Stimulated activated CD8-positive, alpha-beta memory T cell treated with anti-CD3 and anti-CD28 coated beads, Interleukin-4, amount 100 ng/mL, for 1 hour (primary cell): ENCODE results near the gene LTBP2.

Source experiments
- DNase-seq, 2 donors: peaks; one replicate each; pipeline ENCODE4 v3.0.0-alpha.2; 2020; ENCODE audit warnings: low read depth in 2 of 2, low spot score in 1 of 2

LTBP2 gene

DNA sequence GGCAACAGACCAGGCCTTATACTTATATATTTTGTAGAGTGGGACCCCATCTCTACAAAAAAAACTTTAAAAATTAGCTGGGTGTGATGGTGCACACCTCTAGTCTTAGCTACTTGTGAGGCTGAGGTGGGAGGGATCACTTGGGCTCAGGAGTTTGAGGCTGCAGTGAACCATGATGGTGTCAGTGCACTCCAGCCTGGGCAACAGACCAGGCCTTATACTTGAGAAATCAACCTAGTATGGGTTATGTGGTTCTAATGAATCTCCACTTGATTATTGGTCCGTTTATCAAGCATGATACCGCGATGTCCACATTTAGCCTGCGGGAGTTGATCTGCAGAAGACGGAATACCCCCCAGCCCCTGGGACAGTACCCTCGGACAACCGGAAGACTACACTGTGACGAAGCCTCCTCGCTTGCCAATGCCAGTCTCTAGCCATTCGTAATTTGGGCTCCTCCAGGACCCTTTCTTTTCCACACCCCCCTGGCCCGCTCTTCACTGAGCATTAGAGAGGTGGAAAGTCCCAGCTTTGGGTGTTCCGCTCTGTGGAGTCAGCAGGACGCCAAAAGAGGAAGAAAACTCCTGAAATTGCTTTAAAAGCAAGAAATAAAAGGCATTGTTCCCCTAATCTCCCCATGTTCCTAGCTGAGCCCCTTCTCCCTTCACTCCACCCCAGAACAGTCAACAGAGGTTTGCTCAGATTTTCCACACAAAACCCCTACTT is 19.4 kb downstream of the LTBP2 start:
- DNase-seq, result no peak

- no peak for DNase-seq
These were observed 20.1 kb downstream of the LTBP2 start for GRCh38 chr14:74591899-74592298.

DNA sequence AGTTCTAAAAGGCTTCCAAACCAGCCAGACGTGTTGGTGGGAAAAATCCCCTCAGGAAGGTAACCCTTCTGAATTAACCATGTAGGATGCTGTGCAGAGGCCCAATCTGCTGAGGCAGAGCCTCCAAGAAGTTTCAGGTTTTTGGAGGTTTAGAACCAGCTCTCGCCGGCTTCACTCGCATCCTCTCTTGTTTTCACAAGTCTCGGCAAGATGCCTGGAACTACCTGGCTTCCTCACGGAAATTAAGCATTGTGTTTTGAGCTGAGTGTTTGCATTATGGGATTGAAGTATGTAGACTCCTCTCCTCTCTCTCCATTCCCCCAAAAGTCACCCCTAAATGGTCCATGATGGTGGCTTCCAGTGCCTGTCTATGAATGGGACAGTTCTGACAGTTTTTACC is 20.6 kb downstream of the LTBP2 start:
- DNase-seq, result no peak

DNA sequence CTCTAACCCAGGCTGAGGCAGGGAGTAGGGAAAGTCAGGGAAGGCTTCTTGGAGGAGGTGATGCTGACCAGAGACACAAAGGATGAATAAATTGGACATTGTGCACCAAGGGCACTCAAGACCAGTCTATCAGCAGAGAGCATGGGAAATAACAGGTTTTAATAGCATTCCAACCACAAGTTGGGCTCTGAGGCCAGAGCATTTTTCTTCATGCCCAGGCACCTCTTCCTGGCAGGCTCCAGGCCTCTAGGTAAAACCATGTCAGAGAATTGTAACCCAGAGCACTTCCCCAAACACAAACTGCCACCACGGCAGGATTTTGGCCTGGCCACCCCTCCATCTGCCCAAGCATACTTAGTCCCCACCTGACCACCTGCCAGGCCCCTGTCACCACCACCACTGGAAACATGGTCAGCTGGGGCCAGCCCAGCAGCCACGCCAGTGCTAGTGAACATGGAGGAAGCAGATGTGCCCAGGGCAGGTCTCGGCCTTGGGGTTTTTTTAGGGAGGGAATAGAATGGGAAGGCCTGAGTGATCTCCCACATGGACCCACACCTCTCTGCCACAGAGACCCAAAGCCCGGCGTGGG is 22.7 kb downstream of the LTBP2 start:
- no peak for DNase-seq

DNA sequence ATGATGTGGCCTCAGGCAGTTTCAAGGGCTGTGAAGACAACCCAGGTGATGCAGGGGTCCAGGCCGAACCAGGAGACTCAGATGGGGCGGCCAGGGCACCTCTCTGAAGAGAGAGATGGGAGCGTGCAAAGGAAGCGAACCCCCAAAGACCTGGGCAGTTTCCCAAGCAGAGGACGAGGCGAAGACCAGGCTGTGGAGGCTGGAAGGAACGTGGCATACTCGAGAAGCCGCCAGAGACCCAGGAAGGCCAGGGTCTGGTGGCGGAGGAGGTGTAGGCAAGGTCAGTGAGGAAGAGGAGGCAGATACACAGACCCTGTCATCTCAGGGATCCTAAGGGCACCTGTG is 24.7 kb downstream of the LTBP2 start:
- DNase-seq, result no peak

GRCh38 chr14:74586681-74587362 is 25.2 kb downstream of the LTBP2 start:
- DNase-seq, result no peak

DNA sequence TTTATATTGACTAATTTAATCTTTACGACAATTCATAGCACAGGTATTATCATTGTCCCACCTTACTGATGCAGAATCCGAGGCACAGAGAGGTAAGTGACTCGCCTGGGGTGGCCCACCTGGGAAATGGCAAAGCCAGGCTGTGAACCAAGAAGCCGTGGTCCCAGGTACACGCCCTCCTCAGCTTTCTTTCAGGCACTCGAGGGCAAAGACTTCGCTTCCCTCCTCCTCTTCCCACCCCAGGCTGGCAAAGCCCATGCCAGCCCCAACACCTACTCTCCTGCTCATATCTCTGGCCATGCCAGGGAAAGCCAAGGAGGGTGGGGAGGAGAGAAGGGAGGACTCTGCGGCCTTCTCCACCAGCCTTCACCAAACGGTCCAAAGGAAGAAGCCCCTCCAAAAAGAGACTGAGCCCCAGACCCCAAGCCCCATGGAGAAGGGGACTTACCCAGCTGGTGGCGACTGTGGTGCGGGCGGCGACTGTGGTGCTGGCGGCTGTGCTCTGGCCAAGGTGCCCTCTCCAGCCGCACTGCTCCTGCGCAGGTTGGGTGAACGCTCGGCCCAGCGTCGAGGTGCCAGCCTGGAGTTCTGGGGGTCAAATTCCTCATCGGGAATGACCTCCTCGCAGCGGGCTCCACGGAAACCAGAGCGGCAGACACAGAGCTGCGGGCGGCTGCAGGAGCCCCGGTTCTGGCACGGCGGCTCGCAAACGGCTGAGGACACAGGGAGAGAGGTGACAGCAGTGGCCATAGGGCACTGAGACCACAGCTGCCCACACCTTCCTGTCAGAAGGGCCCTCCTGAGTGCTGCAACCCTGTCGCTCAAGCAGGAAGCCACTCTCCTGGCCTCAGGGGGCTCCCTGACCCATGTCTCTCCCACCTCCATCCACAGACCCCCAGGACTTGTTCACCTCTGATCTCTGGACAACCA is 26.4 kb downstream of the LTBP2 start:
- no peak for DNase-seq

GRCh38 chr14:74584951-74585350 is 27.1 kb downstream of the LTBP2 start:
- no peak for DNase-seq

GRCh38 chr14:74583689-74584434 is 28.2 kb downstream of the LTBP2 start:
- DNase-seq, result no peak

DNA sequence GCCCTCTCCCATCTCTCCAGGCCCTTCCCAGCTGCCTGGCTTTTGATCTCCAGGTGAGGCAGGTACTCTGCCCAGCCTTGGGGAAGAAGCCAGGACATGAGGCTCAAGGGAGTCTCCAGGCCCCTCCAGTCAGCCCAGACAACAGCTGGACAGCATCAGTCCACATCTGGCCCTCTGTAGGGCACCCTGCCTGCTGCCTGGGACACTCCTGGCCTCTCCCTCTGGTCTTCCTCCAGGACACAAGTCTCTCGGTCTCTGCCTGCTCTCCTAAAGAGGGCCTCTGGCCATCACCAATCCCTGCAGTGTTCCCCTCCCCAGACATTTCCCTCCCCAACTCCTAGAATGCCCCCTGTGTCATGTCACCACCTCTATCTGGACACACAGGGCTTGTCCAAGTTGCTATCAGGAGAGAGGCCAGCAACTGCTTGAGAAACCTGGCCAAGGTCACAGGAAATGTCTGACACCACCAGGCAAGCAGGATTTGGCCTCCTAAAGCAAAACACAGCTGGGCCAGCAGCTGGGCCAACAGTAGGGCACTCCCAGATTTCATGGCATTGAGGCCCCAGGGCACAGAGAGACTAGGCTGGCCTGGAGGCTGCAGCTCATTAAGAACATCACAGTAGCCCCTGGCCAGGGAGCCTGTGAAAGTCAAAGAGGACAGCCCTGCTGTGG is 29.0 kb downstream of the LTBP2 start:
- no peak for DNase-seq

GRCh38 chr14:74580275-74580672 is 31.8 kb downstream of the LTBP2 start:
- no peak for DNase-seq

GRCh38 chr14:74579447-74580274 is 32.4 kb downstream of the LTBP2 start:
- no peak for DNase-seq

- no peak for DNase-seq
These were observed 33.6 kb downstream of the LTBP2 start for GRCh38 chr14:74578479-74578878.

DNA sequence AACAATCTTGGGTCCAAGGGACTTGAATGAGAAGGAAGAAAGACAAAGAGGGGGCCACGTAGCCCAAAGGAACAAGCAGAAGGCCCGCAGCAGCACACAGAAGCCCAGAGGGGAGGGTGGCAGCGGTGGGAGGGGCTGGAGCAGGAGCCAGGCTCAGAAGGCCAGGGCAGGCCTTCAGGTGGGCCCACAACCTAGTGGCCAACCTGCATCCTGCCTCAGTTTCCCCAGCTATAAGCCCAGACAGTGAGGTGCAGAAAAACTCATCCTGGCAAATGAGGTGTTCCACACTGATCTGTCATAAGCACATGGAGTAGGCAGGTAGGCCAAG is 34.1 kb downstream of the LTBP2 start:
- DNase-seq, result no peak

GRCh38 chr14:74577247-74577947 is 34.6 kb downstream of the LTBP2 start:
- DNase-seq, result no peak

DNA sequence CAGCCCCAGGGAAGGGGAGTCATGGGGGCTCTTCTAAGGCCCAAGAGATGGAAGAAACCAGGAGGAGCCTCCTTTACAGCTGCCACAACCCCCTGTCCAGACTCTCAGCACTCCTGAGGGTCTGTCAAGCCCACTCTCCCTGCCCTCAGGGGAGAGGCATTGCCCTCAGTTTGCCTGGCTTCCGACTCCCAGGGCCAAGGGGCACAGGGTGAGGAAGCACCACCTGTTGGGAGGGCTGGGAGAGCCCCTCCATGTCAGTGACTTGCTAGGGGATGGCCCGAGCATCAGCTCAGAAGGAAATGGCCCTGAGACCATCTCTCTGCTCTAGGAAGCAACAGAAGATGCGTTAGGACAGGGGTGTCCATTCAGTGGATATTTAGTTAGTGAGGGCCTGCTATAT is 36.1 kb downstream of the LTBP2 start:
- DNase-seq, result no peak

DNA sequence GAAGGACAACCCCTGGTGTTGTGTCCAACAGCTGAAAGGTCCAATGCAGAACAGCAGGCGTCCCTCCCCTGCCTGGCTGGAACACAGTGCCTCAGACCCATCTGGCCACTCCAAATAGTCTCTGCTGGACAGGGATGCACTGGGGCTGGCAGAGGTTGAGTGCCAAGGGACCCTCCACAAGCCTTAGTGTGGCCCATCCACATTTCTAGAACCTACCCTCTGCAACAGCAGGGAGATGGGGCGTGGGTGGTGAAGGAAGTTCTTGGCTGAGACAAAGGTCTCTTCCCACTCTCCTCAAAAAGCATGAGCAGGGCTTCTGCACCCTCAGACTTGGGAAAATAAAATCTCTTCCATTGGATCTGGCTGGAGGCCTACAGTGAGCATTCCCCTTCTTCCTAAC is 36.5 kb downstream of the LTBP2 start:
- no peak for DNase-seq

DNA sequence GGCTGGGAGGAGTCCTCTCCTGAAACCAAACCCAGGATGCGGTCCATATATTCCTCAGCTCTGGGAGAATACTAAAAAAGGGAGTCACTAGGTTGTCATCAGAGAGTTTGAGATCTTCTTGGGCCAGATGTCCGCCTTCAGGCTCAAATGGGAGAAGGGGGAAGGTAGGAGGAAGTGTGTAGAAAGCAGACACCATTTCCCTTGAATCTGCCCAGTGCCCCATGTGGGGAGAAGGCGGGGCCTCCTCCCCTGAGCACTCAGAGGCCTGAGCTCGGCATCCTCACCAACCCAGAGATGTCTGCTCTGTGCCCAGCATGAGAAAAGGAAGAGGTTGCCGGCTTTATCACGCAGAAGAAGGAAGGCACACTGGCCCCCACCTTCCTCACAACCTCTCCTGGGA is 37.3 kb downstream of the LTBP2 start:
- DNase-seq, result no peak

- DNase-seq, result no peak
These were observed 38.0 kb downstream of the LTBP2 start for GRCh38 chr14:74574090-74574433.
